HG03460 (cell line): ENCODE measurements around the gene GNMT.

Experiments
- ATAC-seq: cut with Tn5 transposase; IDR thresholded peaks from one replicate; pipeline ENCODE4 v1.9.1; 2021; ENCODE audit not compliant: unreplicated experiment

The GNMT gene

GRCh38 chr6:43009124-43009523, 48.6 kb downstream of the GNMT start:
- ATAC-seq = no peak

GRCh38 chr6:43011207-43011606, 50.7 kb downstream of the GNMT start:
- ATAC-seq = no peak

- no peak for ATAC-seq
Measured at GRCh38 chr6:43012364-43012763, 51.8 kb downstream of the GNMT start.

- ATAC-seq = no peak
Measured at GRCh38 chr6:43013097-43013842, 52.7 kb downstream of the GNMT start.
